NK-92 (cell line): ENCODE data around the gene LRFN3.
"Not testable (repeated sequence)": the region's sequence is repeated elsewhere in the genome, so short reads cannot be mapped to it uniquely, and the experiment has no call there.

Experiments
- DNase-seq: peaks from one replicate; lab custom pipeline; 2025; ENCODE audit not compliant: unreplicated experiment; lab: John Stamatoyannopoulos, UW

Gene LRFN3

DNA sequence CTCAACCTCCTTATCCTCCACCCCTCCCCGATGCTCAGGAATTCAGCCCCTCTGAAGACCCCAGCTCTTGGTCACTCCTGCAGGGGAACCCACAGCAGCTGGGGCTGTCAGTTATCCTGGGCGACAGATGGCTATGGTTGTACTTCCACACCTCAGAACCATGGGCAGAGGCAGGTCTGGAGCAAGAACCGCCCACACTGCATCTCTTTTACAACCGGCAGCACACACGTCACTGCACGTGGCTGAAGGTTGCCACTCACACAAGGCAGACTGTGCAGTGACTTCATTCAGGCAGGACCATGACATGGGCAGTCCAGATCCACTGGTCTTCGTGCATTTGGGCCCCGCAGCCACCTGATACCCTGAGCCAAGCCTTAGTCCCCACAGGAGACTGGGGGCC, 37.3 kb downstream of the LRFN3 start:
- no peak for DNase-seq

DNA sequence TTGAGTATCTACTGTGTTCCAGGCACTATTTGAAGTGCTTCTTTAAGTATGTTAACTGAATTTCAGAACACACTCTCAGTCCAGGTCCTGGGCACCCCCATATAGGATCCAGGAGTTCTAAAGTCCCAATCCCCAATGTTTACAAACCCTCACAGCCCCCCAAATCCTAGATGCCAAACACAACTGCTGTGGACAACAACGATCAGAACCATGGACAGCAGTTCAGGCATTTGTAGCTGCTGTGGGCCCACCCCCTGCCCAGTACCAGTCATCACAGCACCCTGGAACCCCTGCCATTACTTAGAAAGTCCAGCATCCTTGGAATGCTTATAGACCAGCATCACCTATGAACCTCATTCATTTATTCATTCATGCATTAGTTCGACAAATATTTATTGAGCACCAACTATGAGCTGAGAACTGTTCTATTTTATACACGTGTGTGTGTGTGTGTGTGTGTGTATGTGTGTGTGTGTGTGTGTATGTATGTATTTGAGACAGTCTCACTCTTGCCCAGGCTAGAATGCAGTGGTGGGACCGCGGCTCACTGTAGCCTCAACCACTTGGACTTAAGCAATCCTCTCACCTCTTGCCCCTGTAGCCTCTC, 39.5 kb downstream of the LRFN3 start:
- DNase-seq: no peak

DNA sequence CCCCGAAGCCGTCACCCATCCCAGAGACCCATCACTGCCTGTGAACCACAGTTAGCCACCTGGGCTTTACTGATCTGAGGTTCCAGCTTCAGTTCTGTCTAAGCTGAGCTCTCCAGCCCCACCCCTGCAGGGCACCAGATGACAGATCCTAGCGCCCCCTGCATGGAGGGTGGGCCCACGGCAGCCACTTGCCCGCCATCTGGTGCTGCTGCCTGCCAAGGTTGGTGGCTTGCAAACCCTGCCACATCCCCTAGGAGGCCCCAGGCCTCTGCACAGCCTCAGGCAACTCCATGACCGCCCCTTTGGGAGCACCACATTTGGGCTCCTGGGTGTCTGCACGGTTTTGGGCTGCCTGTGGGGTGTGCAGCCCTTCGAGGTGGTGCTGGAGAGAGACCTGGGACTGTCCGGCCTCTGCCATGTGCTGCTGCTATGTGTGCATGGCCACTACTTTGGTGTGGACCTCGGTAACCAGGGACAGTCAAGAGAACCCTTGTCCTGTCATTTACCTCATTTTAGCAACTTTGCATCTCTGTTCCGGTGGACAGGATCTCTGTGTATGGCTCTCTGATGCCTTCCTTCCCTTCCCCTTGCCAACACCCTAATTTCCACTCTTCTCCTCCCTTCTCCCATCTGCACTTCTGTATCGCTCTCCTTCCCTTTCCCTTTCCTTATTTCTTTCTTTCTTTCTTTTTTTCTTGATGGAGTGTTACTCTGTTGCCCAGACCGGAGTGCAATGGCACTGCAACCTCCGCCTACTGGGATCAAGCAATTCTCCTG, 41.5 kb downstream of the LRFN3 start:
- DNase-seq: no peak

DNA sequence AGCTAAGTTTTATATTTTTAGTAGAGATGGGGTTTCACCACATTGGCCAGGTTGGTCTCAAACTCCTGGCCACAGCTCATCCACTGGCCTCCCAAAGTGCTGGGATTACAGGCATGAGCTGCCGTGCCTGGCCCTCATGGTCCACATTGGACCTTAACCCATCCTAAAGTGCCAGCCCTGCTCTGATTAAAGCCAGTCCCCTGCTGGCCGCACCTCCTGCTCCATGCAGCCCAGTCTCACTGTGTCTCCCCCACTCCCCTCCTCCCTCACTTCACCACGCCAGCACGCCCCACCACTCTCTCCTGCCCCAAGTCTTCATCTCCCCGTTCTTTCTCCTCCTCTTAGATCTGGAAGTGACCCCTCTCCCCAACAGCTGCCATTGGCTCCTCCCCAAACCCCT, 42.1 kb downstream of the LRFN3 start:
- no peak for DNase-seq

DNA sequence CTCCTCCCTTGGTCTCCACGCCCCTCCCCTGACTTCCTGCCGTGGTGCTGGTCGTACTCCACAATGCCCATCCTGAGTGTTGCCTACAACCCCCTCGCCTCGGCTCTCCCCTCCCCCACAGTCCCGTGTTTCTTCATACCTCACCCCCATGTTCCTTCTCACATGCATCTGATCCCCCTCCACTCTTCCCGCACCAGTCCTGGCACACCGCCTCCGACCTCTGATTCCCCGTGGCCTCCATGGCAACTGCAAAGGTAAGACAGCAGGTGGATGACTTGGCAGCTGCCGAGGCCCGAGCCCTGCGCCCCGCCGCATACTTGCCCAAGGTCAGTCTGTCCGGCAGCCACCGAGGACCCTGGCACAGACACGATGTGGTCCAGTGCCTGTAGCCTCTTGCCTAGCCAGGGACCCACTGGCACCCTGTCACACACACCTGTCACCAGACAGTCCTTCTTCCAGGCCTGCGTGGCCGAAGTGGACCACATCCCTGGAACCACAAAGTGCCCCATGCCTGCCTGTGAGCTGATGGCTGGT, 42.7 kb downstream of the LRFN3 start:
- DNase-seq: no peak

DNA sequence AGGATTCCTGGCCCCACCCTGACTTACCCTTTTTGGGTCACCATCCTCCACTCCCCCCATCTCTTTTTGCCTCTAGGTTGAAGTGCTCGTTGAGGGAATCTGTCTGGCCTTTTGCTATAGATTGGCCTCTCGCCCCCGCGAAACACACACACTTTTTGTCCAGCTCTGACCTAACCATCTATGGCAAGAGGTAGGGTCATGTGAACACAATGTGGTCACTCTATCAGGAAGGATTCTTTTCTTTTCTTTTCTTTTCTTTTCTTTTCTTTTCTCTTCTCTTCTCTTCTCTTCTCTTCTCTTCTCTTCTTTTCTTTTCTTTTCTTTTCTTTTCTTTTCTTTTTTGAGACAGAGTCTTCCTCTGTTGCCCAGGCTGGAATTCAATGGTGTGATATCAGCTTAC, 44.8 kb downstream of the LRFN3 start:
- DNase-seq: not testable (repeated sequence)

DNA sequence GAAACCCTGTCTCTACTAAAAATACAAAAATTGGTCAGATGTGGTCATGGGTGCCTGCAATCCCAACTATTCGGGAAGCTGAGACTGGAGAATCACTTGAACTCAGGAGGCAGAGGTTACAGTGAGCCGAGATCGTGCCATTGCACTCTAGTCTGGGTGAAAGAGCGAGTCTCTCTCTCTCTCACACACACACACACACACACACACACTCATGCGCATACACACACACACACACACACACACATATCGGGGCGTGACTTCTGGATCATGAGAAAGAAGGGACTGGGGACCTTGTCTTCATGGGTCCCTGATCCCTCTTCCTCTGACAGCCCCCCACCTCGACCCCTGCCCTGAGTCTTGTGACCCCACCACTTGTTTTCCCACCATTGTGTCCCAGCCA, 47.0 kb downstream of the LRFN3 start:
- no peak for DNase-seq

DNA sequence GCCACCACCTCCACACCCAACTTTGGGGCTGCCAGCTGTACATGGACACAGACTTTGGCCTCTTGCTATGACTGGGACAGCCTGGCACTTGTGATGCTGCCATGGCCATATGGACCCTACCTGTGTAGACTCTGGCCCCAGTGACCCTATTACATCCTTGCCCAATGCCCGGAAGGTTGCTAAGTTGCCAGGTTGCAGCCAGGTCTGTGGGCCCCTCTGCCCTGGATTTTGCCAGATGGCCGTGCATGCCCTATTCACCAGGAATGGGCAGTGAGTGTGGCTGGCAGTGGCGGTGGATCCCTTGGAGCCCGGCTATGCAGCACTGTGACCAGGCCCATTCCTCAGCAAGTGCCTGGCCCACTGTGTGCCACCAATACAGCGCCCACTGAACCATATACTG, 49.9 kb downstream of the LRFN3 start:
- DNase-seq: no peak

DNA sequence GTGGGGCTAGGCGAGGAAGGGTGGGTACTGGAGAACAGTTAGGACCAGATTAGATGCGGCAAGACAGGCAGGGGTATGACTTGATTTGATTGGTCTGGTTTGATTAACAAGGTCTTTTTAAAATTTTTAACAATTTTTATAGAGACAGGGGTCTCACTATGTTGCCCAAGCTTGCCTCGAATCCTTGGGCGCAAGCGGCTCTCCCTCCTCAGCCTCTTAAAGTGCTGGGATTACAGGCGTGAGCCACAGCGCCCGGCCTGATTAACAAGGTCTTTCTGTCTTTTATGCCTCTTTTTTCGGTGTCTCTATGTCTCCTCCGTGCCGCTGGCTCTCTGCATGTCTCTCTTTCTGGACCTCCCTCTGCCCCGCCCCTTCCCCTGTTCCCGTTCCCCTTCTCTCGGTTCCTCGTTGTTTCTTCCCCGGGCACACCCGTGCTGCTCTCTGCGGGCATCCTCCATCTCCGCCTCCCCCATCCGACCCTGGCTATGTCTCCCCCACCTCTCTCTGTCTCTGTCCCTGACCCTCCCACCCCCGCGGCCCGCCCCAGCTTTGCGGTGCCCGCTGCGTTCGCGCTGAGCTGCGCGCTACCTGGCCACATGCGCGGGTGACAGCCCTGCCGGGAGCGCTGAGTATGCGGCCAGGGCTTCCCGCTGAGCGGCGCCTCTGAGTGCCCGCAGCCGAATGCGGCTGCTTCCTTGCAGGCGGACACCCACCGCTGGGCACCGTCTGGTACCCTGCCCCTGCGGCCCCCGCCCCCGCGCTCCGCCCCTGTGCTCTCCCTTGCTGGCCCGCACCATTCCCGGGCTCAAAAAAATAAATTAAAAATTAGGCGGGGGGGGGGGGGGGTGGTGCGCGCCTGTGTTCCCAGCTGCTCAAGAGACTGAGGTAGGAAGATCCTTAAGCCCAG, 50.7 kb downstream of the LRFN3 start:
- no peak for DNase-seq

DNA sequence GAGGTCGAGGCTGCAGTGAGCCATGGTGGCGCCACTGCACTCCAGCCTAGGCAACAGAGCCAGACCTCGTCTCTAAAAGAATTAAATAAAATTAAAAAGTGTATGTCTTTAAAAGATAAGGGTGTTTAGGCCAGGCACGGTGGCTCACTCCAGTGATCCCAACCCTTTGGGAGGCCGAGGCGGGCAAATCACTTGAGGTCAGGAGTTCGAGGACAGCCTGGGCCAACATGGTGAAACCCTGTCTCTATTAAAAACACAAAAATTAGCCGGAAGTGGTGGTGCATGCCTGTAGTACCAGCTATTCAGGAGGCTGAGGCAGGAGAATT, 51.4 kb downstream of the LRFN3 start:
- no peak for DNase-seq

DNA sequence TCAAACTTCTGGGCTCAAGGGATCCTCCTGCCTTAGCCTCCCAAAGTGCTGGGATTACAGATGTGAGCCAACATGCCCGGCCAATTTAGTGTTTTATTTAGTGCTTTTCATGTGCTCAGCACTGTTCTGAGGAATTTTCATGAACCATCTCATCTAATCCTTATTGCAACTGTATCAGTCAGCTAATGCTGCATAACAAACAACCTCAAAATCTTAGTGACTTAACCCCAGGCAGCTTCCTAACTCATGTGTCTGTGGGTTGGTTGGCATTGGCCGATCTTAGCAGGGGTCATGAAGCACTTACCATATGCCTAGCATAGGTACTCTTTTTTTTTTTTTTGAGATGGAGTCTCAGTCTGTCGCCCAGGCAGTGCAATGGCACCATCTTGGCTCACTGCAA, 52.6 kb downstream of the LRFN3 start:
- no peak for DNase-seq

DNA sequence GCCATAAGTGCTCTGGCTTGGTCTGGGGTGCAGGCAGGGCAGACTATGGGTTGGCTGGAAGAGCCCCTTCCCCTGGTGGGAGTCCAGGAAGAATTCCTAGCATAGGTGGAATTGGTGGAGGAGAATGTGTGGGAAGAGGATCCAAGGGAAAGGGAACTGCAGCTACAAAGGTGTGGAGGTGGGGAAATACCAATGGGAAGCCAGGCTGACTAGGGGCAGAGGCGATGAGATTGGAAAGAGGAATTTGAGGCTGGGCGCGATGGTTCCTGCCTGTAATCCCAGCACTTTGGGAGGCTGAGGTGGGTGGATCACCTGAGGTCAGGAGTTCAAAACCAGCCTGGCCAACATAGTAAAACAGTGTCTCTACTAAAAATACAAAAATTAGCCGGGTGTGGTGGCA, 54.0 kb downstream of the LRFN3 start:
- no peak for DNase-seq

DNA sequence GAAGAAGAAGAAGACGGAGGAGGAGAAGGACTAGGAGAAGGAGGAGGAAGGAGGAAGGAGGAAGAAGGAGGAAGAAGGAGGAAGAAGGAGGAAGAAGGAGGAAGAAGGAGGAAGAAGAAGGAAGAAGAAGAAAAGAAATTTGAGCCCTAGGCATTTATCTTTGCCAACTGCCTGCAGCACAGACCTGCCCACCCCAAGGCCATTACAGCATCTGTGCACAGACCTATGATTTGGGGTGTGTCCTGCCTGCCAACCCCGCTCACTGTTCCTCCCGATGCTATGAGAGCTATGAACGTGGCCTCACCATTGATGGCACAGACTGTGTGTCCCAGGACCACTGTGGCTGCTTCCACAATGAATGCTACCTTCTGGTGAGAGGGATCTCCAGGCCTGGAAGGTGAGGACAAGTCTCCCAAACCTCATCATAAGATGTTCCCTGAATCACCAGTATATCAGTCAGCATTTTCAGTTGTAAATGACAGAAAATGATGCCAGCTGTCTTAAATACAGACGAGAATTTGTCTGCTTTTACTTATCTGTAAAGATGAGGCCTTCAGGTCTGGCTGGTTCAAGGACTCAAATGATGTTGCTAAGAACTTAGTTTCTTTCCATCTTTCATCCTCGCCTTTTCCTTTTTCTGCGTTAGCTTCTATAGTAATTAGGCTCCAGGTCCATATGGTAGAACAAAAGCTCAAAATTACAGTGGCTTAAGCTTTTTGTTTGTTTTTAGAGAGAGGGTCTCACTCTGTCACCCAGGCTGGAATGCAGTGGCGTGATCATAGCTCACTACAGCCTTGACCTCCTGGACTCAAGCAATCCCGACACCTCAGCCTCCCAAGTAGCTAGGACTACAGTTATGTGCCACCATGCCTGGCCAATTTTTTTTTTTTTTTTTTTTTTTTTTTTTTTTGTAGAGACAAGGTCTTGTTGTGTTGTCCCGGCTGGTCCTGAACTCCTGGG, 54.9 kb downstream of the LRFN3 start:
- no peak for DNase-seq

DNA sequence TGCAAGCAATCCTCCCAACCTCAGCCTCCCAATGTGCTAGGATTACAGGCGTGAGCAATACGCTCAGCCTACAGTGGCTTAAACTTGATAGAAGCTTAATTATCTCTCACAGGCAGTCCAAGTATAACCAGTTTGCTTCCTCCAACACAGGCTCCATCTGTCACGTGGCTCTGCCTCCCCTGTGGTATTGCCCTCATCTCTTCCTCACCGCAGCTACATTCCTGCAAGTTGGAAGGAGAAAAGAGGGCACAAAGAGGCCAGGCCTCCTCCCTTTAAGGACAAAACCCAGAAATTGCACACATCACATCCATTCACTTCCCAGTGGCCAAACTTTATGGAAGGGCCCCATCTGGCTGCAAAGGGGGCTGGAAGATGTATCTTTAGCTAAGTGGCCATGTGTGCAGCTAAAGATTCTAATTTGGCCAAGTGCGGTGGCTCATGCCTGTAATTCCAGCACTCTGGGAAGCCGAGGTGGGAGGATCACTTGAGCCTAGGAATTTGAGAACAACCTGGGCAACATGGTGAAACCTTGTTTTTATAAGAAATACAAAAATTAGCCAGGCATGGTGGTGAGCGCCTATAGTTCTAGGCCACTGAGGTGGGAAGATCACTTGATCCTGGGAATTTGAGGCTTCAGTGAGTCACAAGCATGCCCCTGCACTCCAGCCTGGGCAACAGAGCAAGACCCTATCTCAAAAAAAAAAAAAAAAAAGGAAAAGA, 55.7 kb downstream of the LRFN3 start:
- no peak for DNase-seq

DNA sequence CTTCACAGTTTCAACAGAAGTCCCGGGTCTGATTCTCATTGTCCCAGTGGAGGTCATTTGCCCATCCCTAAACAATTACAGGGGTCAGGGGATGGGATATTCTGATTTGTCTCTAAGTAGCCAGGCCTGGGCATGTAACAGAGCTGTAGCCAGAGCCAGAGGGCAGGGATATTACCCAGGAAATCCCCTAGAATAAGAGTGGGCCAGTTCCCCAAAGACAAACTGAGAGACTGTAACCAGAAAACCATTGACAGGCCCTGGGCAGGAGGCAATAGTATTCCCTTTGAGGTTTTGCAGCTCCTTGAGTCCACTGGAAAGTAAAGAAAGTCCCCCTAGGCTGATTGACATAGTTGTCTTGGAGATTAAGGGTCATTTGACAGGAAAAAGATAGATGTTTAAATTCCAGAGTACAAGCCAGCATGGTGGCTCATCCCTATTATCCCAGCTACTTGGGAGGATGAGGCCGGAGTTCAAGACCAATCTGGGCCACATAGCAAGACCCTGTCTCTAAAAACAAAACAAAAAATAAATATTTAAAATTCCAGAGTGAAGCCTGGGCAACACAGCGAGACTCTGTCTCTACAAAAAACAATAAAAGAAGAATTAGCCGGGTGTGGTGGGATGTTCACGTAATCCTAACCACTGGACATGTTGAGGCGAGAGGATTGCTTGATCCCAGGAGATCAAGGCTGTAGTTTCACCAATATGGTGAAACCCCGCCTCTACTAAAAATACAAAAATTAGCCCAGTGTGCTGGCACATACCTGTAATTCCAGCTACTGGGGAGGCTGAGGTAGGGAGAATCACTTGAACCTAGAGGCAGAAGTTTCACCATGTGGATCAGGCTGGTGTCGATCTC, 57.0 kb downstream of the LRFN3 start:
- no peak for DNase-seq

DNA sequence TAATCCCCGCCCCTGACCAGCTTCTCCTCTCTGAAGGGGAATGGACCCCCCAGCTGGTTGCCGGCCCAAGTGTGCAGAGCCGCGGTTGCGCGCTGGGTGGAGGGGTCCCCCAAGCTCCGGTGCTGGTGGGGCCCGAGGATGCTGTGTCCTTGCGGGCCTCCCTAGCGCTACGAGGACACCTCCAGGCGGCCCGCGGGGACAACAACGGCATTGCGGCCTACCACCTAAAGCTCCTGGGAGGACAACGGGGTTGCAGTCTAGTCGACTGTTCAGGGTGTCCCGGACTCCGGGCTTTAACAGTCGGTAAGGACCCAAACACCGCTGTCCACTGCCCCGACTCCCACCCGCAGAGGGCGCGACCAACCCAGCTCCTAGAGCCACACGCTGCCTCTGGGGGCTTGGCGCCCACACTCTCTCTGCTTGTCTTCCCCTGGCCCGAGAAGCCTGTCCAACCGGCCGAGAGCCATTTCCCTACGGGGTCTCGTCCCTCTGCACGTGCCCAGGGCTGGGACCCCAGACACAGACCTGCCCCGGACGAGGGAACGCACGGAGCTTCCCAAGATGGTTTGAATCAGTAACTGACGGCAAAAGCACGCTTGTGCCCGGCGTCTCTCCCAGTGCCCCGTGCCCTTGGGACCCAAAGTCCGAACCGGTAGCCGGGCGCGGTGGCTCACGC, 57.9 kb downstream of the LRFN3 start:
- no peak for DNase-seq
